BLaER1 (cell line): ENCODE results near the gene CD8B2.
"Not testable (repeated sequence)": the region's sequence is repeated elsewhere in the genome, so short reads cannot be mapped to it uniquely, and the experiment has no call there.

Experiments used
- H3K27ac ChIP-seq: shearing (Covaris generic); formaldehyde crosslinking; 2 replicates; pipeline ENCODE4 v1.8.1; 2022
- H3K27me3 ChIP-seq: shearing (Covaris generic); formaldehyde crosslinking; 2 replicates; pipeline ENCODE4 v1.8.1; 2022
- H3K36me3 ChIP-seq: shearing (Covaris generic); formaldehyde crosslinking; 2 replicates; pipeline ENCODE4 v1.8.1; 2022
- H3K4me1 ChIP-seq: shearing (Covaris generic); formaldehyde crosslinking; 2 replicates; pipeline ENCODE4 v1.8.1; 2022
- H3K4me2 ChIP-seq: shearing (Covaris generic); formaldehyde crosslinking; 2 replicates; pipeline ENCODE4 v1.8.1; 2022
- H3K4me3 ChIP-seq: shearing (Covaris generic); formaldehyde crosslinking; 2 replicates; pipeline ENCODE4 v1.8.1; 2022
- H3K9ac ChIP-seq: shearing (Covaris generic); formaldehyde crosslinking; 2 replicates; pipeline ENCODE4 v1.8.1; 2022
- H3K9me3 ChIP-seq: shearing (Covaris generic); formaldehyde crosslinking; 2 replicates; pipeline ENCODE4 v1.8.1; 2022
- H4K20me1 ChIP-seq: shearing (Covaris generic); formaldehyde crosslinking; 2 replicates; pipeline ENCODE4 v1.8.1; 2022
- Cebpa-rat ChIP-seq: shearing (Covaris generic); IDR thresholded peaks from 2 replicates; pipeline ENCODE4 v1.8.1; 2022

CD8B2 gene

GRCh38 chr2:106504192-106504591 lies 17.0 kb downstream of the CD8B2 start:
- not testable (repeated sequence) for H3K36me3 ChIP-seq, H3K9me3 ChIP-seq, H3K4me2 ChIP-seq, H3K27me3 ChIP-seq, H3K4me1 ChIP-seq, H4K20me1 ChIP-seq, H3K9ac ChIP-seq, H3K4me3 ChIP-seq, H3K27ac ChIP-seq

GRCh38 chr2:106504787-106505186 lies 17.6 kb downstream of the CD8B2 start:
- not testable (repeated sequence) for H3K9me3 ChIP-seq, H3K27ac ChIP-seq, H3K9ac ChIP-seq, H3K36me3 ChIP-seq, H3K4me3 ChIP-seq, H3K4me2 ChIP-seq, H4K20me1 ChIP-seq, H3K27me3 ChIP-seq, H3K4me1 ChIP-seq

- H3K4me3 ChIP-seq, H3K9ac ChIP-seq, H3K4me1 ChIP-seq, H3K4me2 ChIP-seq, H3K36me3 ChIP-seq, H3K27me3 ChIP-seq, H4K20me1 ChIP-seq, H3K9me3 ChIP-seq, H3K27ac ChIP-seq: not testable (repeated sequence)
Observed at GRCh38 chr2:106506002-106506687, 19.0 kb downstream of the CD8B2 start.

GRCh38 chr2:106508660-106509373 lies 21.7 kb downstream of the CD8B2 start:
- H3K9me3 ChIP-seq, H3K36me3 ChIP-seq, H3K27me3 ChIP-seq, H4K20me1 ChIP-seq, H3K9ac ChIP-seq, H3K4me2 ChIP-seq, H3K4me1 ChIP-seq, H3K4me3 ChIP-seq, H3K27ac ChIP-seq: not testable (repeated sequence)

- H3K27ac ChIP-seq, H3K4me3 ChIP-seq, H4K20me1 ChIP-seq, H3K9ac ChIP-seq, H3K4me2 ChIP-seq, H3K4me1 ChIP-seq, H3K27me3 ChIP-seq, H3K9me3 ChIP-seq, H3K36me3 ChIP-seq: not testable (repeated sequence)
Observed at GRCh38 chr2:106509374-106509770, 22.2 kb downstream of the CD8B2 start.

GRCh38 chr2:106510791-106511190 lies 23.6 kb downstream of the CD8B2 start:
- not testable (repeated sequence) for H3K27ac ChIP-seq, H3K27me3 ChIP-seq, H3K9ac ChIP-seq, H3K36me3 ChIP-seq, H4K20me1 ChIP-seq, H3K4me2 ChIP-seq, H3K4me3 ChIP-seq, H3K9me3 ChIP-seq, H3K4me1 ChIP-seq

GRCh38 chr2:106511476-106511901 lies 24.3 kb downstream of the CD8B2 start:
- H3K4me3 ChIP-seq, H3K4me1 ChIP-seq, H3K27ac ChIP-seq, H3K9me3 ChIP-seq, H3K36me3 ChIP-seq, H3K9ac ChIP-seq, H3K4me2 ChIP-seq, H3K27me3 ChIP-seq, H4K20me1 ChIP-seq: not testable (repeated sequence)

- not testable (repeated sequence) for H3K4me3 ChIP-seq
Observed at GRCh38 chr2:106511934-106512333, 24.8 kb downstream of the CD8B2 start.

GRCh38 chr2:106513391-106513790 lies 26.2 kb downstream of the CD8B2 start:
- H3K36me3 ChIP-seq, H3K9ac ChIP-seq, H3K4me1 ChIP-seq, H3K27ac ChIP-seq, H3K9me3 ChIP-seq, H3K4me2 ChIP-seq, H3K27me3 ChIP-seq, H3K4me3 ChIP-seq, H4K20me1 ChIP-seq: not testable (repeated sequence)

More at GRCh38 chr2:106511934-106512333, 24.8 kb downstream of the CD8B2 start:
- H3K4me1 ChIP-seq, H3K9me3 ChIP-seq, H3K36me3 ChIP-seq, H3K4me2 ChIP-seq, H3K9ac ChIP-seq, H3K27me3 ChIP-seq, H4K20me1 ChIP-seq, H3K27ac ChIP-seq: not testable (repeated sequence)

GRCh38 chr2:106514827-106515226 lies 27.7 kb downstream of the CD8B2 start:
- H3K9ac ChIP-seq, H3K4me1 ChIP-seq, H3K9me3 ChIP-seq, H3K36me3 ChIP-seq, H4K20me1 ChIP-seq, H3K27ac ChIP-seq, H3K4me2 ChIP-seq, H3K27me3 ChIP-seq, H3K4me3 ChIP-seq: not testable (repeated sequence)

GRCh38 chr2:106516436-106516835 lies 29.3 kb downstream of the CD8B2 start:
- H4K20me1 ChIP-seq = no peaks in the 10 kb centered on the region
- TF ChIP-seq Cebpa-rat = no peak

More at GRCh38 chr2:106516436-106516835, 29.3 kb downstream of the CD8B2 start:
- Histone ChIP-seq H3K4me1 (no peaks in the 10 kb centered on the region), H3K4me3 (no peak overlapping the region), H3K27ac (no peak overlapping the region), H3K27me3 (no peaks in the 10 kb centered on the region), H3K9ac (no peak overlapping the region), H3K36me3 (no peaks in the 10 kb centered on the region), H3K9me3 (no peaks in the 10 kb centered on the region), H3K4me2 (no peak overlapping the region)
